A673 (cell line): Measurements from ENCODE around the gene ZNF516.

Source experiments
- EZH2 ChIP-seq: fragments of 200-600 bp; sonication (generic); IDR thresholded peaks from 2 replicates; pipeline ENCODE4 v1.6.1; 2017; ENCODE audit warnings: borderline replicate concordance, low read depth, mild to moderate bottlenecking, mixed read lengths, antibody characterized with exemption, low read length; ENCODE audit not compliant: poor library complexity, severe bottlenecking
- TF ChIP-seq, protein P1 (sequence below): fragments of 300-800, 200-600 bp; sonication (generic); conservative IDR thresholded peaks from 2 replicates; pipeline ENCODE4 v1.5.1; 2017; ENCODE audit warnings: low read depth, mild to moderate bottlenecking, antibody characterized with exemption, low read length, moderate library complexity, mixed read lengths

DNA sequence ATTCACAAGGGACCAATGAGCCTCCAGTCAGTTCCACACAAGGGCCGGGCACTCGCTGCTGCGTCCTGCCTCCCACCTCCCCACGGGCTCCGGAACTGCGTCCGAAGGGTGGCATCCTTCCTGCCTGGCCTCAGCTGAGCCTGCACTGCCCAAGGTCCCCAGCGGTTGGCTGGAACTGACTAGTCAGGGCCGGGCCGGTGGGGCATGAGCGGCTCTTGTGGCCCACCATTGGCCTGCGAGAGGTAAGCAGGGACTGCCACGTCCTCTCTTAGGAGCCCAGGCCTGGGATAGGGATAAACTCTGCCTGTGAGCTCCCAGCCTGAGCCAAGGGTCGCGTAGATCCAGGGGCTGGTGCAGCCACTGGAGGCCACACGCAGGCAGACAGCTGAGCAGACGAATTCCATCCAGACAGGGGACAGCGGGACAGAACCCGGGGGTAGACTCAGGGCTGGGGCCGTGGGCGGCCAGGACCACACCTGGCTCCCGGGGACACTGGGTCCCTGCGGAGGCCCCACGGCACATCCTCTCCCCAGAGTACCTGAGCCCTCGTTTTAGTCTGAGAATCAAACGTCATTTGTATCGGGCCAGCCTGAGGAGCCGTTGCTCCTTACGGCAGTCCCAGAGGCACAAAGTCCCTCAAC lies 148.4 kb downstream of the ZNF516 start:
- TF ChIP-seq, protein P1, sequence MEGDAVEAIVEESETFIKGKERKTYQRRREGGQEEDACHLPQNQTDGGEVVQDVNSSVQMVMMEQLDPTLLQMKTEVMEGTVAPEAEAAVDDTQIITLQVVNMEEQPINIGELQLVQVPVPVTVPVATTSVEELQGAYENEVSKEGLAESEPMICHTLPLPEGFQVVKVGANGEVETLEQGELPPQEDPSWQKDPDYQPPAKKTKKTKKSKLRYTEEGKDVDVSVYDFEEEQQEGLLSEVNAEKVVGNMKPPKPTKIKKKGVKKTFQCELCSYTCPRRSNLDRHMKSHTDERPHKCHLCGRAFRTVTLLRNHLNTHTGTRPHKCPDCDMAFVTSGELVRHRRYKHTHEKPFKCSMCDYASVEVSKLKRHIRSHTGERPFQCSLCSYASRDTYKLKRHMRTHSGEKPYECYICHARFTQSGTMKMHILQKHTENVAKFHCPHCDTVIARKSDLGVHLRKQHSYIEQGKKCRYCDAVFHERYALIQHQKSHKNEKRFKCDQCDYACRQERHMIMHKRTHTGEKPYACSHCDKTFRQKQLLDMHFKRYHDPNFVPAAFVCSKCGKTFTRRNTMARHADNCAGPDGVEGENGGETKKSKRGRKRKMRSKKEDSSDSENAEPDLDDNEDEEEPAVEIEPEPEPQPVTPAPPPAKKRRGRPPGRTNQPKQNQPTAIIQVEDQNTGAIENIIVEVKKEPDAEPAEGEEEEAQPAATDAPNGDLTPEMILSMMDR: no peak
- no peak for TF ChIP-seq EZH2
